Stimulated activated memory B cell treated with anti-CD40 and anti-IgM and Interleukin-4, amounts not matched to agents 10 μg/mL and 1 μg/mL and 100 μg/mL, for 72 hours (primary cell): ENCODE results near the gene DPH3.

ENCODE experiments used
- ATAC-seq: fragments of 150-1000 bp; cut with Tn5 transposase; 2 replicates; pipeline ENCODE4 v1.10.0; 2021
- H3K27ac Mint-ChIP-seq: one replicate; pipeline ENCODE4 v1.8.0; 2022; ENCODE audit warnings: mild to moderate bottlenecking, mixed read lengths
- H3K27me3 Mint-ChIP-seq: one replicate; pipeline ENCODE4 v1.8.0; 2022; ENCODE audit warnings: mixed read lengths
- H3K36me3 Mint-ChIP-seq: one replicate; pipeline ENCODE4 v1.8.0; 2022; ENCODE audit warnings: mixed read lengths
- H3K4me1 Mint-ChIP-seq: one replicate; pipeline ENCODE4 v1.8.0; 2022; ENCODE audit warnings: mixed read lengths
- H3K4me3 Mint-ChIP-seq: one replicate; pipeline ENCODE4 v1.8.0; 2022; ENCODE audit warnings: mild to moderate bottlenecking, moderate library complexity, mixed read lengths
- H3K9me3 Mint-ChIP-seq: one replicate; pipeline ENCODE4 v1.8.0; 2022; ENCODE audit warnings: mixed read lengths

Gene DPH3

GRCh38 chr3:16239086-16239770 is 25.5 kb downstream of the DPH3 start:
- Mint-ChIP-seq H3K4me1 (no peaks in the 10 kb centered on the region), H3K27ac (no peak overlapping the region), H3K4me3 (no peak overlapping the region), H3K9me3 (no peaks in the 10 kb centered on the region), H3K36me3 (no peaks in the 10 kb centered on the region), H3K27me3 (peaks cover 20% of the 10 kb centered on the region)
- ATAC-seq, result no peak

GRCh38 chr3:16236856-16237393 is 27.8 kb downstream of the DPH3 start:
- ATAC-seq, result no peak

GRCh38 chr3:16236030-16236639 is 28.6 kb downstream of the DPH3 start:
- Mint-ChIP-seq H3K4me1 (no peaks in the 10 kb centered on the region), H3K27me3 (peaks cover 13% of the 10 kb centered on the region), H3K9me3 (no peaks in the 10 kb centered on the region), H3K27ac (no peak overlapping the region), H3K36me3 (no peaks in the 10 kb centered on the region), H3K4me3 (no peak overlapping the region)
- no peak for ATAC-seq

More at GRCh38 chr3:16236856-16237393, 27.8 kb downstream of the DPH3 start:
- Mint-ChIP-seq H3K27ac (no peak overlapping the region), H3K4me3 (no peak overlapping the region), H3K4me1 (no peaks in the 10 kb centered on the region), H3K27me3 (peaks cover 13% of the 10 kb centered on the region), H3K9me3 (no peaks in the 10 kb centered on the region), H3K36me3 (no peaks in the 10 kb centered on the region)

- no peak for ATAC-seq
- Mint-ChIP-seq H3K4me1 (no peaks in the 10 kb centered on the region), H3K4me3 (no peak overlapping the region), H3K36me3 (no peaks in the 10 kb centered on the region), H3K27me3 (peaks cover 13% of the 10 kb centered on the region), H3K9me3 (no peaks in the 10 kb centered on the region), H3K27ac (no peak overlapping the region)
These were observed 30.5 kb downstream of the DPH3 start for GRCh38 chr3:16234281-16234680.

GRCh38 chr3:16233806-16234205 is 30.9 kb downstream of the DPH3 start:
- Mint-ChIP-seq H3K36me3 (no peaks in the 10 kb centered on the region), H3K9me3 (no peaks in the 10 kb centered on the region), H3K27me3 (peaks cover 13% of the 10 kb centered on the region), H3K4me1 (no peaks in the 10 kb centered on the region), H3K4me3 (no peak overlapping the region), H3K27ac (no peak overlapping the region)
- no peak for ATAC-seq

- Mint-ChIP-seq H3K4me3 (no peak overlapping the region), H3K9me3 (no peaks in the 10 kb centered on the region), H3K36me3 (no peaks in the 10 kb centered on the region), H3K4me1 (no peaks in the 10 kb centered on the region), H3K27me3 (peaks cover 13% of the 10 kb centered on the region), H3K27ac (no peak overlapping the region)
- ATAC-seq, result no peak
These were observed 32.8 kb downstream of the DPH3 start for GRCh38 chr3:16231983-16232382.

- no peak overlapping the region for H3K4me3 Mint-ChIP-seq
- H3K4me1 Mint-ChIP-seq, result no peaks in the 10 kb centered on the region
- no peak for ATAC-seq
- no peak overlapping the region for H3K27ac Mint-ChIP-seq
- no peaks in the 10 kb centered on the region for H3K9me3 Mint-ChIP-seq
- H3K36me3 Mint-ChIP-seq, result no peaks in the 10 kb centered on the region
- H3K27me3 Mint-ChIP-seq, result peaks cover 6% of the 10 kb centered on the region
These were observed 35.1 kb downstream of the DPH3 start for GRCh38 chr3:16229681-16230080.

- no peak for ATAC-seq
- Mint-ChIP-seq H3K9me3 (no peaks in the 10 kb centered on the region), H3K4me1 (peaks cover 6% of the 10 kb centered on the region), H3K27ac (no peak overlapping the region), H3K27me3 (no peaks in the 10 kb centered on the region), H3K36me3 (no peaks in the 10 kb centered on the region), H3K4me3 (no peak overlapping the region)
These were observed 37.2 kb downstream of the DPH3 start for GRCh38 chr3:16227566-16227965.

GRCh38 chr3:16224325-16224724 is 40.4 kb downstream of the DPH3 start:
- ATAC-seq, result no peak
- H3K4me1 Mint-ChIP-seq, result peaks cover 6% of the 10 kb centered on the region
- no peaks in the 10 kb centered on the region for H3K36me3 Mint-ChIP-seq
- H3K27ac Mint-ChIP-seq, result no peak overlapping the region
- peaks cover 2% of the 10 kb centered on the region for H3K27me3 Mint-ChIP-seq
- H3K9me3 Mint-ChIP-seq, result no peaks in the 10 kb centered on the region
- H3K4me3 Mint-ChIP-seq, result no peak overlapping the region

- H3K36me3 Mint-ChIP-seq, result no peaks in the 10 kb centered on the region
- no peaks in the 10 kb centered on the region for H3K9me3 Mint-ChIP-seq
- H3K4me1 Mint-ChIP-seq, result peaks cover 6% of the 10 kb centered on the region
- no peak overlapping the region for H3K4me3 Mint-ChIP-seq
- H3K27ac Mint-ChIP-seq, result no peak overlapping the region
- ATAC-seq, result no peak
- H3K27me3 Mint-ChIP-seq, result peaks cover 15% of the 10 kb centered on the region
These were observed 42.2 kb downstream of the DPH3 start for GRCh38 chr3:16222547-16222946.

- H3K4me1 Mint-ChIP-seq, result peaks cover 6% of the 10 kb centered on the region
- H3K27me3 Mint-ChIP-seq, result peaks cover 15% of the 10 kb centered on the region
- H3K27ac Mint-ChIP-seq, result no peak overlapping the region
- H3K36me3 Mint-ChIP-seq, result no peaks in the 10 kb centered on the region
- H3K4me3 Mint-ChIP-seq, result no peak overlapping the region
- no peak for ATAC-seq
- no peaks in the 10 kb centered on the region for H3K9me3 Mint-ChIP-seq
These were observed 42.8 kb downstream of the DPH3 start for GRCh38 chr3:16221990-16222389.

GRCh38 chr3:16219777-16220176 is 45.0 kb downstream of the DPH3 start:
- ATAC-seq, result no peak
- Mint-ChIP-seq H3K4me1 (peaks cover 6% of the 10 kb centered on the region), H3K9me3 (no peaks in the 10 kb centered on the region), H3K27me3 (peaks cover 23% of the 10 kb centered on the region), H3K27ac (no peak overlapping the region), H3K36me3 (no peaks in the 10 kb centered on the region), H3K4me3 (no peak overlapping the region)

- ATAC-seq, result no peak
- Mint-ChIP-seq H3K9me3 (no peaks in the 10 kb centered on the region), H3K27me3 (peaks cover 42% of the 10 kb centered on the region), H3K4me3 (no peak overlapping the region), H3K27ac (no peak overlapping the region), H3K36me3 (no peaks in the 10 kb centered on the region), H3K4me1 (no peaks in the 10 kb centered on the region)
These were observed 48.3 kb downstream of the DPH3 start for GRCh38 chr3:16216373-16216935.

GRCh38 chr3:16214366-16214765 is 50.4 kb downstream of the DPH3 start:
- no peaks in the 10 kb centered on the region for H3K4me1 Mint-ChIP-seq
- peaks cover 43% of the 10 kb centered on the region for H3K27me3 Mint-ChIP-seq
- no peak overlapping the region for H3K4me3 Mint-ChIP-seq
- H3K9me3 Mint-ChIP-seq, result no peaks in the 10 kb centered on the region
- no peaks in the 10 kb centered on the region for H3K36me3 Mint-ChIP-seq
- H3K27ac Mint-ChIP-seq, result no peak overlapping the region
- no peak for ATAC-seq

GRCh38 chr3:16211176-16211904 is 53.4 kb downstream of the DPH3 start:
- no peaks in the 10 kb centered on the region for H3K36me3 Mint-ChIP-seq
- H3K4me1 Mint-ChIP-seq, result no peaks in the 10 kb centered on the region
- H3K4me3 Mint-ChIP-seq, result no peak overlapping the region
- H3K27ac Mint-ChIP-seq, result no peak overlapping the region
- no peak for ATAC-seq
- H3K9me3 Mint-ChIP-seq, result no peaks in the 10 kb centered on the region
- peaks cover 31% of the 10 kb centered on the region for H3K27me3 Mint-ChIP-seq
